A673 (cell line): ENCODE results near the gene UFL1.

Experiments used
- EZH2 ChIP-seq: fragments of 200-600 bp; sonication (generic); IDR thresholded peaks from 2 replicates; pipeline ENCODE4 v1.6.1; 2017; ENCODE audit warnings: borderline replicate concordance, low read depth, mild to moderate bottlenecking, mixed read lengths, antibody characterized with exemption, low read length; ENCODE audit not compliant: poor library complexity, severe bottlenecking
- TF ChIP-seq, protein P1 (sequence below): fragments of 300-800, 200-600 bp; sonication (generic); conservative IDR thresholded peaks from 2 replicates; pipeline ENCODE4 v1.5.1; 2017; ENCODE audit warnings: low read depth, mild to moderate bottlenecking, antibody characterized with exemption, low read length, moderate library complexity, mixed read lengths

DNA sequence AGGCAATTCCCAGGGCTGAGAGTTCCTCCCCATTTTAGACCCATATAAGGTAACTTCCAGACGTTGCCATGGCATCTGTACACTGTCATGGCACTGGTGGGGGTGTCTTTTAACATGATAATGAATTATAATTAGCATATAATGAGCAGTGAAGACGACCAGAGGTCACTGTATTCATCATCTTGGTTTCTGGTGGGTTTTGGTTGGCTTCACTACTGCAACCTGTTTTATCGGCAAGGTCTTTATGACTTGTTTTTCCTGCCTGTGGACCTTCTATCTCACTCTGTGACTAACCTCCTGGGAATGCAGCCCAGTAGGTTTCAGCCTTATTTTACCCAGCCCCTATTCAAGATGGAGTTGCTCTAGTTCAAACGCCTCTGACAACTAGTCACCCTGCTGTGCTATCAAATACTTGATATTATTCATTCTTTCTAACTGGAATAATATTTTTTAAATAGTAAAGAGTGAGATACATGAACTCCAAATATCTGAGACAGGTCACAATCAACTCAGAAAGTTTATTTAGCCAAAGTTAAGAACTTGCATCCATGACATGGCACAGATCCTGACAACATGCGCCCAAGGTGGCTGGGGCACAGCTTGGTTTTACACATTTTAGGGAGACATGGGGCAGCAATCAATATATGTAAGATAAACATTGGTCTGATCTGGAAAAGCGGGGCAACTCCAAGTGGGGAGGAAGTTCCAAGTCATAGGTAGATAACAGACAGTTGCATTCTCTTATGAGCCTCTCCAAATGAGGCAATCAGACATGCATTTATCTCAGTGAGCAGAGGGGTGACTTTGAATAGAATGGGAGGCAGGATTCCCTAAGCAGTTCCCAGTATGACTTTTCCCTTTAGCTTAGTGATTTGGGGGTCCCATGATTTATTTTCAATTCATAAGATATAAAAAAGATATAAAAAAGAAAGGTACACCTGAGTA lies 1.2 kb upstream of the UFL1 start:
- TF ChIP-seq, protein P1, sequence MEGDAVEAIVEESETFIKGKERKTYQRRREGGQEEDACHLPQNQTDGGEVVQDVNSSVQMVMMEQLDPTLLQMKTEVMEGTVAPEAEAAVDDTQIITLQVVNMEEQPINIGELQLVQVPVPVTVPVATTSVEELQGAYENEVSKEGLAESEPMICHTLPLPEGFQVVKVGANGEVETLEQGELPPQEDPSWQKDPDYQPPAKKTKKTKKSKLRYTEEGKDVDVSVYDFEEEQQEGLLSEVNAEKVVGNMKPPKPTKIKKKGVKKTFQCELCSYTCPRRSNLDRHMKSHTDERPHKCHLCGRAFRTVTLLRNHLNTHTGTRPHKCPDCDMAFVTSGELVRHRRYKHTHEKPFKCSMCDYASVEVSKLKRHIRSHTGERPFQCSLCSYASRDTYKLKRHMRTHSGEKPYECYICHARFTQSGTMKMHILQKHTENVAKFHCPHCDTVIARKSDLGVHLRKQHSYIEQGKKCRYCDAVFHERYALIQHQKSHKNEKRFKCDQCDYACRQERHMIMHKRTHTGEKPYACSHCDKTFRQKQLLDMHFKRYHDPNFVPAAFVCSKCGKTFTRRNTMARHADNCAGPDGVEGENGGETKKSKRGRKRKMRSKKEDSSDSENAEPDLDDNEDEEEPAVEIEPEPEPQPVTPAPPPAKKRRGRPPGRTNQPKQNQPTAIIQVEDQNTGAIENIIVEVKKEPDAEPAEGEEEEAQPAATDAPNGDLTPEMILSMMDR = no peak
- no peak for TF ChIP-seq EZH2
